ENCODE results near the gene EPHA5.

EPHA5 gene

DNA sequence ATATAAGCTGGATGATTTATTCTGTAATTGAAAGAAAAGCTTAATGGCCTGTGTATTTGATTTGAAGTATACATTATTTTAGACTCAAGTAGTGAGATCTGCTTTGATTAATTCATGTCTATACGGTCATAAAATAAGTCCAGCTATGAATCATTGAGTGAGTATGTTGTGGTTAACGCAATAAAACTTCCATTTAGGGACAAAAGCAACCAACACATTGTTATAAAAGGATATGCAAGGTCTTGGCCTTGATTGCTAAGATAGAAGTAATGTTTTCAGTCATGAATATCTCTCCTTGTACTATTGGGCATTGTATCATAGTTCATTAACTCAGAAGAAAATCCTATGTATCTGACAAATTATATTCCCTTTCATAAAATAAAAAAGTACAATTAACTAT lies 162.1 kb downstream of the EPHA5 start:
- Histone ChIP-seq H3K27me3 (ENCODE audit: low read depth) (no peaks in the 10 kb centered on the region), H3K9me3 (no peaks in the 10 kb centered on the region), H3K36me3 (replicated peaks) (no peaks in the 10 kb centered on the region), H3K4me1 (no peaks in the 10 kb centered on the region), H3K4me3 (no peak overlapping the region)
- in situ Hi-C loops (cut with MboI; ENCODE audit: low sequenced_read_pairs) = no loop called here
- DNase-seq (ENCODE audit: low spot score in 2 of 2) = no peak

DNA sequence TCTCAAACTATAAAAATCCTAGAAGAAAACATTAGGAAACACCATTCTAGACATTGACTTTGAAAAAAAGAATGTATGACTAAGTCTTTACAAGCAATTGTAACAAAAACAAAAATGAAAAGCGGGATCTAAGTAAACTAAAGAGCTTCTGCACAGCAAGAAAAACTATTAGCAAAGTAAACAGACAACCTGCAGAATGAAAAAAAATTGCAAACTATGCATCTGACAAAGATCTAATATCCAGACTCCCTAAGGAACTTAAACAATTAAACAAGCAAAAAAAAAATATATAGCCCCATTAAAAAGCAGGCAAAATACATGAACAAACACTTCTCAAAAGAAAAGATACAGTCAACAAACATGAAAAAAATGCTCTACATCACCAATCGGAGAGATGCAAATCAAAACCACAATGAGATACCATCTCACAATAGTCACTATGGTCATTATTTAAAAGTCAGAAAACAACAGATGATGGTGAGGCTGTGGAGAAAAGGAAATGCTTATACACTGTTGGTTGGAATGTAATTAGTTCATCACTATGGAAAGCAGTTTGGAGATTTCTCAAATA lies 168.1 kb downstream of the EPHA5 start:
- no peak for DNase-seq (ENCODE audit: low spot score in 2 of 2)
- Histone ChIP-seq H3K27me3 (ENCODE audit: low read depth) (no peaks in the 10 kb centered on the region), H3K36me3 (replicated peaks) (no peaks in the 10 kb centered on the region)

DNA sequence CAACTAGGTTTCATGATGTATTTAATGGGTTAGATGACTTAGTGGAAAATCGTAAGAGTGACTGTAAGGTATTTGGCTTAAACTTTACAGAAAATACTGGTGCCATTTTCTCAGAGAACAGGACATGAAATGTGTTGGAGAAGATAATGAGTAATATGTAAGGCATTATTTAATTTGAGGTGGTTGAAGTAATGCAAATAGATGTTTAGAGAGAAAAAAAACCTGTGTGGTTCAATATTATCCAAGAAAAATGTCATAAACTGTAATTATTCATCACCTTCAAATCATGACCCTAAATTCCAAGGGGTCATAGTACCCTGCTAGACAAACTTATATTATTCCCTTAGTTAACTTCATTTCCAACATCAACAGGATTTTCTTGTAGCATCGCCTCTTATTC lies 171.7 kb downstream of the EPHA5 start:
- Histone ChIP-seq H3K9me3 (no peaks in the 10 kb centered on the region), H3K4me1 (peaks cover 4% of the 10 kb centered on the region; the same call in 1 of the 2 replicates), H3K27me3 (ENCODE audit: low read depth) (no peaks in the 10 kb centered on the region), H3K4me3 (no peak overlapping the region), H3K36me3 (replicated peaks) (no peaks in the 10 kb centered on the region)
- in situ Hi-C loops (cut with MboI; ENCODE audit: low sequenced_read_pairs) = no loop called here
- DNase-seq (ENCODE audit: low spot score in 2 of 2) = no peak

More for the DNA sequence above, 168.1 kb downstream of the EPHA5 start:
- Histone ChIP-seq H3K4me3 (no peak overlapping the region), H3K9me3 (no peaks in the 10 kb centered on the region), H3K4me1 (peaks cover 4% of the 10 kb centered on the region; the same call in 1 of the 2 replicates)
- in situ Hi-C loops (cut with MboI; ENCODE audit: low sequenced_read_pairs) = no loop called here

GRCh38 chr4:65495439-65495838 lies 174.8 kb downstream of the EPHA5 start:
- no peaks in the 10 kb centered on the region for H3K9me3 ChIP-seq
- H3K27me3 ChIP-seq (ENCODE audit: low read depth) = no peaks in the 10 kb centered on the region
- H3K36me3 ChIP-seq (replicated peaks) = no peaks in the 10 kb centered on the region
- no peak for DNase-seq (ENCODE audit: low spot score in 2 of 2)
- no peak overlapping the region for H3K4me3 ChIP-seq
- in situ Hi-C loops (cut with MboI; ENCODE audit: low sequenced_read_pairs) = no loop called here
- H3K4me1 ChIP-seq = no peaks in the 10 kb centered on the region

DNA sequence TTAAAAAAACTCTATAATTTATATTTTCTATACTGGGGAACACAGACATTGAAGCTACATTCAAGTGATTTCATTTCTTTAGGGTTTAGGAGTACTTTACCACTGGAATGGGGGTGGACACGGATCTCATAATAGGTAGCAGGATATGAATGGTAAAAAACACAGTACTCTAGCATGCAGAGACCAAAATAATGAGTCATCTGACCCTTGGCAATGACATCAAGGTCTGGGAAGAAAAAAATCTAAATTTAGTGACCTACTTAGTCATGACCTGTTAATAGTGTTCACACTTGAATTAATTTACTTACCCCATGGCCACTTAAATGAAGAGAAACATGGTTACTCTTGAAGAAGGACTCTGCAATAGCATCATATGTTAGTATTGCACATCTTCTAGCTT lies 187.9 kb downstream of the EPHA5 start:
- in situ Hi-C loops (cut with MboI; ENCODE audit: low sequenced_read_pairs) = no loop called here
- H3K9me3 ChIP-seq = no peaks in the 10 kb centered on the region
- no peak for DNase-seq (ENCODE audit: low spot score in 2 of 2)
- H3K4me1 ChIP-seq = no peaks in the 10 kb centered on the region
- H3K4me3 ChIP-seq = no peak overlapping the region
- H3K36me3 ChIP-seq (replicated peaks) = no peaks in the 10 kb centered on the region
- H3K27me3 ChIP-seq (ENCODE audit: low read depth) = no peaks in the 10 kb centered on the region

GRCh38 chr4:65472531-65472930 lies 197.8 kb downstream of the EPHA5 start:
- H3K4me3 ChIP-seq = no peak overlapping the region
- H3K36me3 ChIP-seq (replicated peaks) = no peaks in the 10 kb centered on the region
- no peaks in the 10 kb centered on the region for H3K9me3 ChIP-seq
- in situ Hi-C loops (cut with MboI; ENCODE audit: low sequenced_read_pairs) = no loop called here
- DNase-seq (ENCODE audit: low spot score in 2 of 2) = no peak
- no peaks in the 10 kb centered on the region for H3K4me1 ChIP-seq
- H3K27me3 ChIP-seq (ENCODE audit: low read depth) = no peaks in the 10 kb centered on the region

- in situ Hi-C loops (cut with MboI; ENCODE audit: low sequenced_read_pairs) = no loop called here
- DNase-seq (ENCODE audit: low spot score in 2 of 2) = no peak
- Histone ChIP-seq H3K4me3 (no peak overlapping the region), H3K27me3 (ENCODE audit: low read depth) (no peaks in the 10 kb centered on the region), H3K9me3 (no peaks in the 10 kb centered on the region), H3K4me1 (no peaks in the 10 kb centered on the region), H3K36me3 (replicated peaks) (no peaks in the 10 kb centered on the region)
Observed at GRCh38 chr4:65467068-65467680, 203.1 kb downstream of the EPHA5 start.

DNA sequence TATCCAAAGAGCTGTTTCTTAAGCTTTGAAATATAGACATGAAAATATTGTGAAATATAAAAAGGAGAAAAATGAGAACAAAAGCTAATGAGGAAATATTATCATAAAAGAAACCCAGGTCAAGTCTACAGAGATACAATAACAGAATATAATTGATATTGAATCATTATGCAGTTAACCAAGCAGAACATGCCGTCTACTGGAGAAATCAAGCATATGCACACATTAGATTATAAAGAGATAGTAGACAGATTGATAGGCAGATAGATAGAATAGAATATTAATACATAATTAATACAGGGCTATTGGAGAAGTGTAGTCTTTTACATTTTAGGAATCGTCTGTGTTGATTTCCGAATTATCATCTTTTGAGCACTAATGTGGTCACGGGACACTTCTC lies 208.5 kb downstream of the EPHA5 start:
- DNase-seq (ENCODE audit: low spot score in 2 of 2) = no peak
- H3K4me3 ChIP-seq = no peak overlapping the region
- no peaks in the 10 kb centered on the region for H3K27me3 ChIP-seq (ENCODE audit: low read depth)
- H3K9me3 ChIP-seq = no peaks in the 10 kb centered on the region
- H3K36me3 ChIP-seq (replicated peaks) = no peaks in the 10 kb centered on the region
- H3K4me1 ChIP-seq = no peaks in the 10 kb centered on the region
- in situ Hi-C loops (cut with MboI; ENCODE audit: low sequenced_read_pairs) = no loop called here

DNA sequence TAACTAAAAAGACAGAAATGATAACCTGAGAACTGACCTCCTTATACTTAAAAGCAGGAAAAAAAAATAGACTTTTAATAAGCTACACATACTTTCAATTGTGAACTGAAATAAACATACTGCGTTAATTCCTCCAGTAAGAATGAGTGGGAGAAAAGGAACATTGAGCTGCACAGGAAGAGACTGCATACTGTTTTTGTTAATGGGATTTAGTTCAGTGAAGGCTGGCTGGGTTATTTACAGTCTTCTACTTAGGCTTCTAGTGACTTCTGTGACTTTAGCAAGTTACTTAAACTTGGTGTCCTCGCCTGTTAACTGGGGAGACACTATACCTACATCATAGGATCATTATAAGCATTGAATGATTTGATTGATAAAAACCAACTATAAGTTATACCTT lies 213.3 kb downstream of the EPHA5 start:
- no peaks in the 10 kb centered on the region for H3K36me3 ChIP-seq (replicated peaks)
- no peaks in the 10 kb centered on the region for H3K27me3 ChIP-seq (ENCODE audit: low read depth)
- DNase-seq (ENCODE audit: low spot score in 2 of 2) = peak in 1 of 2 experiments; percentile 7
- no peak overlapping the region for H3K4me3 ChIP-seq
- H3K9me3 ChIP-seq = no peaks in the 10 kb centered on the region
- H3K4me1 ChIP-seq = 0 out of 2 replicates have a peak, but pooled peaks cover 2% of the 10 kb centered on the region
- in situ Hi-C loops (cut with MboI; ENCODE audit: low sequenced_read_pairs) = no loop called here

- no peaks in the 10 kb centered on the region for H3K9me3 ChIP-seq
- H3K36me3 ChIP-seq (replicated peaks) = no peaks in the 10 kb centered on the region
- in situ Hi-C loops (cut with MboI; ENCODE audit: low sequenced_read_pairs) = no loop called here
- H3K27me3 ChIP-seq (ENCODE audit: low read depth) = no peaks in the 10 kb centered on the region
- H3K4me1 ChIP-seq = 0 out of 2 replicates have a peak, but pooled peaks cover 2% of the 10 kb centered on the region
- no peak overlapping the region for H3K4me3 ChIP-seq
- no peak for DNase-seq (ENCODE audit: low spot score in 2 of 2)
Observed at GRCh38 chr4:65456579-65456978, 213.7 kb downstream of the EPHA5 start.

DNA sequence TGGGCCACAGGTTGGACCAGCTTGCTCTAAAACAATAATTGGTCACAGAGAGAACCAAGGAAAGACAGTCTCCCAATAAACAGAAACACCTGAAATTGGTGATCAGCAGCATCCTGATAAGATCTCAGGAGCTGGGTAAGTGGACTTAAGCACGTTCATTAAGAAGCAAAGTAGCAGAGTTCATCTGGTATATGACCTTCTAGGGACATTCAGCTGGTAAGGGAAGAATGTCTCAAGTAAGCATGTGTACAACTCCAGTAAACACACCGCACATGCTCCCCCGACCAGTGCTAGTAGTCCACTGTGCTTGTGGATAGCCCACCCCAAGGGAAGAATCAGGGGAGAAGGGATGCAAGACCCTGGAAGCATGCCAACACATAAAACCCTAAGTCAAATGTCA lies 216.9 kb downstream of the EPHA5 start:
- Histone ChIP-seq H3K36me3 (replicated peaks) (no peaks in the 10 kb centered on the region), H3K27me3 (ENCODE audit: low read depth) (no peaks in the 10 kb centered on the region), H3K4me3 (no peak overlapping the region), H3K9me3 (no peaks in the 10 kb centered on the region), H3K4me1 (0 out of 2 replicates have a peak, but pooled peaks cover 2% of the 10 kb centered on the region)
- in situ Hi-C loops (cut with MboI; ENCODE audit: low sequenced_read_pairs) = no loop called here
- no peak for DNase-seq (ENCODE audit: low spot score in 2 of 2)

- Histone ChIP-seq H3K4me3 (no peak overlapping the region), H3K9me3 (no peaks in the 10 kb centered on the region), H3K36me3 (replicated peaks) (no peaks in the 10 kb centered on the region), H3K27me3 (ENCODE audit: low read depth) (no peaks in the 10 kb centered on the region), H3K4me1 (0 out of 2 replicates have a peak, but pooled peaks cover under 1% of the 10 kb centered on the region)
- no peak for DNase-seq (ENCODE audit: low spot score in 2 of 2)
- in situ Hi-C loops (cut with MboI; ENCODE audit: low sequenced_read_pairs) = no loop called here
Observed at GRCh38 chr4:65450899-65451298, 219.4 kb downstream of the EPHA5 start.

GRCh38 chr4:65437102-65437501 lies 233.2 kb downstream of the EPHA5 start:
- no peaks in the 10 kb centered on the region for H3K36me3 ChIP-seq (replicated peaks)
- no peaks in the 10 kb centered on the region for H3K9me3 ChIP-seq
- H3K4me3 ChIP-seq = no peak overlapping the region
- DNase-seq (ENCODE audit: low spot score in 2 of 2) = peak; percentile 14 to 44
- in situ Hi-C loops (cut with MboI; ENCODE audit: low sequenced_read_pairs) = no loop called here
- no peaks in the 10 kb centered on the region for H3K27me3 ChIP-seq (ENCODE audit: low read depth)
- no peaks in the 10 kb centered on the region for H3K4me1 ChIP-seq

DNA sequence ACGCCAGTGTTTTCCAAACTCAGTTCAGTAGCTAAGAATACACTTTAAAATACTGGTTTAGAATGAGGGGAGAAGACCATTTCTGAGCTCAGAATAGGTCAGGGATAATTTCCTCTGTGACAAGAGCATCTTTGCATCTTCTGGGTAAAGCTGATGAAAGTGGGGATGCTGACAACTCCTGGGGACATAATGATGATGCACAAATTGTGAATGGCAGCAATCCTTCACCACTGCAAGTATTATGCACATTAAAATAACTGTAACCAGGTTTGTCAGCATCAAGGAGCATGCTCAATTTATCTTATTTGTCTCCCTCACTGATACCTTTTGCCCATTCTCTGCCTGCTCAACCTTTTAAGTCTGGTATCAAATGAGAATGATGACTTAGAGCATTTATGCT lies 248.2 kb downstream of the EPHA5 start:
- Histone ChIP-seq H3K36me3 (replicated peaks) (no peaks in the 10 kb centered on the region), H3K9me3 (no peaks in the 10 kb centered on the region), H3K27me3 (ENCODE audit: low read depth) (no peaks in the 10 kb centered on the region), H3K4me1 (no peaks in the 10 kb centered on the region), H3K4me3 (no peak overlapping the region)
- no peak for DNase-seq (ENCODE audit: low spot score in 2 of 2)
- in situ Hi-C loops (cut with MboI; ENCODE audit: low sequenced_read_pairs) = no loop called here

GRCh38 chr4:65420036-65420435 lies 250.3 kb downstream of the EPHA5 start:
- in situ Hi-C loops (cut with MboI; ENCODE audit: low sequenced_read_pairs) = no loop called here
- Histone ChIP-seq H3K4me3 (no peak overlapping the region), H3K36me3 (replicated peaks) (no peaks in the 10 kb centered on the region), H3K4me1 (no peaks in the 10 kb centered on the region), H3K9me3 (no peaks in the 10 kb centered on the region), H3K27me3 (ENCODE audit: low read depth) (no peaks in the 10 kb centered on the region)
- DNase-seq (ENCODE audit: low spot score in 2 of 2) = no peak

Measured in HAP-1 (cell line).